Prostate gland (tissue), 2 donors: ENCODE measurements around the gene SPOCK1.

Experiments used
- CTCF ChIP-seq, 4 experiments: fragments of 200-600 bp in 2 of 4; fragments of 450-650 bp in 2 of 4; sonication (generic) in 2 of 4; IDR thresholded peaks; 1 replicate in 3 of 4; 2 replicates in 1 of 4; pipeline ENCODE4 v1.5.1; 2016 to 2019; ENCODE audit warnings: antibody characterized with exemption in 4 of 4, mild to moderate bottlenecking in 2 of 4, moderate library complexity in 2 of 4
- POLR2AphosphoS5 ChIP-seq: sonication (generic); formaldehyde crosslinking; IDR thresholded peaks from one replicate; pipeline ENCODE4 v1.6.1; 2017; ENCODE audit warnings: antibody characterized with exemption

GRCh38 chr5:137433539-137433938, 65.6 kb downstream of the SPOCK1 start:
- TF ChIP-seq POLR2AphosphoS5 (no peak), CTCF (IDR thresholded peaks at IDR 0.05) (no peak)
